ENCODE measurements around the gene ATRN.

ATRN gene

DNA sequence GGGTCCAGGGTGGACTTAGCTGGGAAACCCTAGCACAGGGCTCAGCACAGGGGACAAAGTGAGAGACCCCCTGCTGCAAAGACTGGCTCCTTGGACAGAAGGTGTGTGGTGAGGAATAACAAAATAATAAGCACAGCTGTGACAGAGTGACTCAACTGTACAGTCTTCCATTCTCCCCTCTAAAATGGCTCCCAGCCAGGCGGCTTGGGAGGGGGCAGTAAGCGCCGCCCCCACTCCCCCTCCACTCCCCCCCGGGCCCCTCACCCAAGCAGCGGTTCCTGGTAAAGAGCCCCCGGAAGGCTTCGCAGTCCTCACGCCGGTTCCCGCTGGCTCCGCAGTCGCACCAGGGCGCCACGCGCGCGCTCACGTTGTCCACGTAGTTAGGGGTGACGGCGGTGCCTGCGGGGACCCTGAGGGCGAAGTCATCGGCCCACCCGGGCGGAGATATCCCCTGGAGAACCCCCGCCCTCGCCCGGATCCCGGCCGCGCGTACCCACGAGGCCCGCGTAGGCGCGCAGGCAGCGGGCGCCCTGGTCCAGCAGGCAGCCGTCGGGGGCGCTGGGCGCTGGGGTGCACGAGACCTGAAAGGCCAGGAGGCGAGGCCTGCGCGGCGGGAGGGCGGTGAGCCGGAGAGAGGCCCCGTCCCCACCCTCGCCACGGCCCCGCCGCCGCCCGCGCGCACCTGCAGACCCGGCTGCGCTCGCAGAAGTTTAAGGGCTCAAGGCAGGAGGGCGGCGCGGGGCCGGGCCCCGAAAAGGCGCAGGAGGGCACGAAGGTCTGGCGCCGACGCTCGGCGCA, 189.6 kb downstream of the ATRN start:
- no peak for DNase-seq (ENCODE audit: low read depth)
- TF ChIP-seq, protein P1, sequence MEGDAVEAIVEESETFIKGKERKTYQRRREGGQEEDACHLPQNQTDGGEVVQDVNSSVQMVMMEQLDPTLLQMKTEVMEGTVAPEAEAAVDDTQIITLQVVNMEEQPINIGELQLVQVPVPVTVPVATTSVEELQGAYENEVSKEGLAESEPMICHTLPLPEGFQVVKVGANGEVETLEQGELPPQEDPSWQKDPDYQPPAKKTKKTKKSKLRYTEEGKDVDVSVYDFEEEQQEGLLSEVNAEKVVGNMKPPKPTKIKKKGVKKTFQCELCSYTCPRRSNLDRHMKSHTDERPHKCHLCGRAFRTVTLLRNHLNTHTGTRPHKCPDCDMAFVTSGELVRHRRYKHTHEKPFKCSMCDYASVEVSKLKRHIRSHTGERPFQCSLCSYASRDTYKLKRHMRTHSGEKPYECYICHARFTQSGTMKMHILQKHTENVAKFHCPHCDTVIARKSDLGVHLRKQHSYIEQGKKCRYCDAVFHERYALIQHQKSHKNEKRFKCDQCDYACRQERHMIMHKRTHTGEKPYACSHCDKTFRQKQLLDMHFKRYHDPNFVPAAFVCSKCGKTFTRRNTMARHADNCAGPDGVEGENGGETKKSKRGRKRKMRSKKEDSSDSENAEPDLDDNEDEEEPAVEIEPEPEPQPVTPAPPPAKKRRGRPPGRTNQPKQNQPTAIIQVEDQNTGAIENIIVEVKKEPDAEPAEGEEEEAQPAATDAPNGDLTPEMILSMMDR (IDR thresholded peaks at IDR 0.05; ENCODE audit: low read depth, low read length, missing control alignments) = no peak
- in situ Hi-C loops (cut with HindIII; ENCODE audit: low sequenced_read_pairs) = no loop called here
- H3K4me3 ChIP-seq (ENCODE audit: low read depth, low read length) = no peak overlapping the region

GRCh38 chr20:3661060-3661813, 190.4 kb downstream of the ATRN start:
- in situ Hi-C loops (cut with HindIII; ENCODE audit: low sequenced_read_pairs) = no loop called here
- no peak overlapping the region for H3K4me3 ChIP-seq (ENCODE audit: low read depth, low read length)
- DNase-seq (ENCODE audit: low read depth) = no peak
- TF ChIP-seq, protein P1 (IDR thresholded peaks at IDR 0.05; ENCODE audit: low read depth, low read length, missing control alignments) = no peak

- TF ChIP-seq, protein P1 (IDR thresholded peaks at IDR 0.05; ENCODE audit: low read depth, low read length, missing control alignments) = no peak
- DNase-seq (ENCODE audit: low read depth) = no peak
- no peak overlapping the region for H3K4me3 ChIP-seq (ENCODE audit: low read depth, low read length)
- in situ Hi-C loops (cut with HindIII; ENCODE audit: low sequenced_read_pairs) = no loop called here
These were observed 191.2 kb downstream of the ATRN start for GRCh38 chr20:3661814-3662665.

- TF ChIP-seq, protein P1 (IDR thresholded peaks at IDR 0.05; ENCODE audit: low read depth, low read length, missing control alignments) = no peak
- no peak within 1 kb of the TSS for H3K4me3 ChIP-seq (ENCODE audit: low read depth, low read length)
- in situ Hi-C loops (cut with HindIII; ENCODE audit: low sequenced_read_pairs) = no loop called here
- DNase-seq (ENCODE audit: low read depth) = no peak
These were observed 192.3 kb downstream of the ATRN start, which contains the start of gene GFRA4 for GRCh38 chr20:3663031-3663701. Gene GFRA4 (minus strand): TSS chr20:3663399. CDS start chr20:3663399, 0 bp downstream.

GRCh38 chr20:3663858-3664257, 193.0 kb downstream of the ATRN start:
- in situ Hi-C loops (cut with HindIII; ENCODE audit: low sequenced_read_pairs) = no loop called here
- no peak overlapping the region for H3K4me3 ChIP-seq (ENCODE audit: low read depth, low read length)
- DNase-seq (ENCODE audit: low read depth) = no peak
- TF ChIP-seq, protein P1 (IDR thresholded peaks at IDR 0.05; ENCODE audit: low read depth, low read length, missing control alignments) = no peak
